Measurements from ENCODE around the gene CHMP4A. TPM values are rescaled to one million over a fixed set of nuclear protein-coding genes. Genes with fewer than 3 reads are reported as not detected.
A peak's percentile ranks its signal among the peaks of the same experiment; 100 is the strongest.

The CHMP4A gene
- total RNA-seq, 1 donor from 2014 or later: 33.1 TPM

GRCh38 chr14:24215495-24216344, 2.4 kb upstream of the CHMP4A start, which contains the start of gene MDP1:
TSS of gene MDP1 (minus strand) at chr14:24216066. CDS start at chr14:24215955, 111 bp downstream.
- intact Hi-C loops (cut with micrococcal nuclease): no loop called here
- Histone ChIP-seq H3K36me3 (peaks cover 17% of the 10 kb centered on the region), H3K27ac (replicated peaks) (peak within 1 kb of the TSS; percentile 97), H3K9me3 (replicated peaks) (no peaks in the 10 kb centered on the region), H3K4me1 (peaks cover 43% of the 10 kb centered on the region), H3K4me3 (peak within 1 kb of the TSS; percentile 73), H3K27me3 (ENCODE audit: low read depth) (no peaks in the 10 kb centered on the region)
- peak; percentile 58 for TF ChIP-seq CTCF (IDR thresholded peaks at IDR 0.05; ENCODE audit: borderline replicate concordance)
- DNase-seq: peak; percentile 87

GRCh38 chr14:24213866-24214662, 776 bp upstream of the CHMP4A start:
- DNase-seq: no peak
- no peak for TF ChIP-seq CTCF (IDR thresholded peaks at IDR 0.05; ENCODE audit: borderline replicate concordance)
- H3K36me3 ChIP-seq: peaks cover 34% of the 10 kb centered on the region
- peaks cover 43% of the 10 kb centered on the region for H3K4me1 ChIP-seq
- H3K9me3 ChIP-seq (replicated peaks): no peaks in the 10 kb centered on the region
- H3K27ac ChIP-seq (replicated peaks): peak overlapping the region; percentile 97
- H3K27me3 ChIP-seq (ENCODE audit: low read depth): no peaks in the 10 kb centered on the region
- H3K4me3 ChIP-seq: peak overlapping the region; percentile 86
- intact Hi-C loops (cut with micrococcal nuclease): no loop called here

- no peaks in the 10 kb centered on the region for H3K9me3 ChIP-seq (replicated peaks)
- no peak overlapping the region for H3K4me3 ChIP-seq
- no peak for TF ChIP-seq CTCF (IDR thresholded peaks at IDR 0.05; ENCODE audit: borderline replicate concordance)
- intact Hi-C loops (cut with micrococcal nuclease): no loop called here
- DNase-seq: no peak
- peaks cover 52% of the 10 kb centered on the region for H3K36me3 ChIP-seq
- H3K27me3 ChIP-seq (ENCODE audit: low read depth): no peaks in the 10 kb centered on the region
- peaks cover 48% of the 10 kb centered on the region for H3K4me1 ChIP-seq
- no peak overlapping the region for H3K27ac ChIP-seq (replicated peaks)
Measured at GRCh38 chr14:24211311-24211710, 2.0 kb downstream of the CHMP4A start.

- Histone ChIP-seq H3K27ac (replicated peaks) (no peak overlapping the region), H3K27me3 (ENCODE audit: low read depth) (no peaks in the 10 kb centered on the region), H3K36me3 (peaks cover 71% of the 10 kb centered on the region), H3K4me3 (no peak overlapping the region), H3K4me1 (peaks cover 14% of the 10 kb centered on the region), H3K9me3 (replicated peaks) (no peaks in the 10 kb centered on the region)
- TF ChIP-seq CTCF (IDR thresholded peaks at IDR 0.05; ENCODE audit: borderline replicate concordance): no peak
- DNase-seq: no peak
- intact Hi-C loops (cut with micrococcal nuclease): no loop called here
Measured at GRCh38 chr14:24207625-24208024, 5.7 kb downstream of the CHMP4A start.

GRCh38 chr14:24207104-24207551, 6.2 kb downstream of the CHMP4A start:
- peaks cover 74% of the 10 kb centered on the region for H3K36me3 ChIP-seq
- no peaks in the 10 kb centered on the region for H3K9me3 ChIP-seq (replicated peaks)
- no peak for TF ChIP-seq CTCF (IDR thresholded peaks at IDR 0.05; ENCODE audit: borderline replicate concordance)
- no peak overlapping the region for H3K4me3 ChIP-seq
- H3K4me1 ChIP-seq: peaks cover 9% of the 10 kb centered on the region
- intact Hi-C loops (cut with micrococcal nuclease): no loop called here
- H3K27me3 ChIP-seq (ENCODE audit: low read depth): no peaks in the 10 kb centered on the region
- DNase-seq: no peak
- H3K27ac ChIP-seq (replicated peaks): no peak overlapping the region

Data from left ventricle myocardium inferior (tissue), 1 donor.